Chondrocyte (in vitro differentiated cells): ENCODE results near the gene RUNX1. TPM values are rescaled to one million over a fixed set of nuclear protein-coding genes. Genes with fewer than 3 reads are reported as not detected.

Experiments
- DNase-seq: peaks from one replicate; pipeline ENCODE4 v3.0.0; 2021; ENCODE audit warnings: mixed read lengths, low spot score
- H3K27ac Mint-ChIP-seq: one replicate; pipeline ENCODE4 v1.8.0; 2021; ENCODE audit warnings: mild to moderate bottlenecking, moderate library complexity, mixed read lengths; ENCODE audit not compliant: unreplicated experiment
- H3K27me3 Mint-ChIP-seq: 2 replicates; pipeline ENCODE4 v1.8.0; 2021; ENCODE audit warnings: low read depth, mixed read lengths
- H3K36me3 Mint-ChIP-seq: 2 replicates; pipeline ENCODE4 v1.8.0; 2021; ENCODE audit warnings: low read depth, mixed read lengths
- H3K4me1 Mint-ChIP-seq: 2 replicates; pipeline ENCODE4 v1.8.0; 2021; ENCODE audit warnings: low read depth, mild to moderate bottlenecking, mixed read lengths
- H3K4me3 Mint-ChIP-seq: one replicate; pipeline ENCODE4 v1.8.0; 2021; ENCODE audit warnings: mild to moderate bottlenecking, moderate library complexity, mixed read lengths; ENCODE audit not compliant: unreplicated experiment
- H3K9me3 Mint-ChIP-seq: 2 replicates; pipeline ENCODE4 v1.8.0; 2021; ENCODE audit warnings: low read depth, mixed read lengths
- CTCF ChIP-seq: fragments of 200-600 bp; sonication (generic); IDR thresholded peaks from 2 replicates; pipeline ENCODE4 v1.5.0; 2021; ENCODE audit warnings: antibody characterized with exemption, mild to moderate bottlenecking, moderate library complexity
- total RNA-seq: library from RNA; stranded (reverse); gene quantifications from 3 replicates; pipeline ENCODE4 v1.2.1, GENCODE V29; 2021

The RUNX1 gene
- total RNA-seq, 1 donor from 2014 or later: 37.9 TPM

GRCh38 chr21:35002879-35003722 is 46.0 kb downstream of the RUNX1 start:
- Mint-ChIP-seq H3K27me3 (no peaks in the 10 kb centered on the region), H3K4me1 (peaks cover 11% of the 10 kb centered on the region), H3K4me3 (no peak overlapping the region), H3K27ac (peak overlapping the region; percentile 65), H3K9me3 (no peaks in the 10 kb centered on the region), H3K36me3 (no peaks in the 10 kb centered on the region)
- no peak for DNase-seq
- TF ChIP-seq CTCF: no peak

GRCh38 chr21:34999397-34999941 is 49.6 kb downstream of the RUNX1 start:
- Mint-ChIP-seq H3K9me3 (no peaks in the 10 kb centered on the region), H3K4me3 (no peak overlapping the region), H3K27ac (no peak overlapping the region), H3K4me1 (peaks cover 25% of the 10 kb centered on the region), H3K27me3 (no peaks in the 10 kb centered on the region), H3K36me3 (no peaks in the 10 kb centered on the region)
- no peak for TF ChIP-seq CTCF
- no peak for DNase-seq

GRCh38 chr21:34998176-34998575 is 50.9 kb downstream of the RUNX1 start:
- no peak for TF ChIP-seq CTCF
- Mint-ChIP-seq H3K9me3 (no peaks in the 10 kb centered on the region), H3K27ac (no peak overlapping the region), H3K27me3 (no peaks in the 10 kb centered on the region), H3K4me1 (peaks cover 25% of the 10 kb centered on the region), H3K4me3 (no peak overlapping the region), H3K36me3 (no peaks in the 10 kb centered on the region)
- no peak for DNase-seq

GRCh38 chr21:34997294-34997693 is 51.8 kb downstream of the RUNX1 start:
- Mint-ChIP-seq H3K4me3 (no peak overlapping the region), H3K36me3 (no peaks in the 10 kb centered on the region), H3K27ac (no peak overlapping the region), H3K4me1 (peaks cover 30% of the 10 kb centered on the region), H3K27me3 (no peaks in the 10 kb centered on the region), H3K9me3 (no peaks in the 10 kb centered on the region)
- no peak for DNase-seq
- no peak for TF ChIP-seq CTCF

GRCh38 chr21:34996304-34997101 is 52.6 kb downstream of the RUNX1 start:
- no peaks in the 10 kb centered on the region for H3K36me3 Mint-ChIP-seq
- DNase-seq: no peak
- H3K4me3 Mint-ChIP-seq: no peak overlapping the region
- no peaks in the 10 kb centered on the region for H3K27me3 Mint-ChIP-seq
- no peak for TF ChIP-seq CTCF
- peaks cover 30% of the 10 kb centered on the region for H3K4me1 Mint-ChIP-seq
- no peak overlapping the region for H3K27ac Mint-ChIP-seq
- H3K9me3 Mint-ChIP-seq: no peaks in the 10 kb centered on the region
